Inferior parietal cortex (tissue), 1 donor: Measurements from ENCODE around the gene RERE.
"Not testable (repeated sequence)": the region's sequence is repeated elsewhere in the genome, so short reads cannot be mapped to it uniquely, and the experiment has no call there.

ENCODE experiments used
- DNase-seq: peaks from one replicate; pipeline ENCODE4 v3.0.0-alpha.2; 2016; ENCODE audit errors: extremely low spot score

Gene RERE

GRCh38 chr1:8382608-8383505, 434.6 kb downstream of the RERE start:
- DNase-seq, result no peak

- DNase-seq, result peak; percentile 72
These were observed 435.4 kb downstream of the RERE start for GRCh38 chr1:8382051-8382505.

GRCh38 chr1:8381618-8382017, 435.8 kb downstream of the RERE start:
- no peak for DNase-seq

GRCh38 chr1:8380310-8380709, 437.1 kb downstream of the RERE start:
- not testable (repeated sequence) for DNase-seq

- DNase-seq, result no peak
These were observed 437.8 kb downstream of the RERE start for GRCh38 chr1:8379513-8380186.

- DNase-seq, result no peak
These were observed 438.4 kb downstream of the RERE start for GRCh38 chr1:8378981-8379470.

GRCh38 chr1:8378178-8378577, 439.3 kb downstream of the RERE start:
- DNase-seq, result no peak

- no peak for DNase-seq
These were observed 440.0 kb downstream of the RERE start for GRCh38 chr1:8377271-8377981.

- DNase-seq, result no peak
These were observed 441.0 kb downstream of the RERE start for GRCh38 chr1:8376358-8376840.

- DNase-seq, result no peak
These were observed 442.6 kb downstream of the RERE start for GRCh38 chr1:8374812-8375211.

- no peak for DNase-seq
These were observed 443.1 kb downstream of the RERE start for GRCh38 chr1:8374356-8374755.

GRCh38 chr1:8373581-8374241, 443.7 kb downstream of the RERE start:
- peak; percentile 68 for DNase-seq

GRCh38 chr1:8373125-8373524, 444.3 kb downstream of the RERE start:
- no peak for DNase-seq

GRCh38 chr1:8371372-8371991, 446.0 kb downstream of the RERE start:
- no peak for DNase-seq

GRCh38 chr1:8370905-8371315, 446.5 kb downstream of the RERE start:
- no peak for DNase-seq

- no peak for DNase-seq
These were observed 447.2 kb downstream of the RERE start for GRCh38 chr1:8370046-8370881.

GRCh38 chr1:8368956-8369639, 448.3 kb downstream of the RERE start:
- no peak for DNase-seq

GRCh38 chr1:8367571-8368194, 449.8 kb downstream of the RERE start:
- no peak for DNase-seq
